Upper lobe of left lung (tissue), 6 donors: ENCODE measurements around the gene DMAC2. TPM values are rescaled to one million over a fixed set of nuclear protein-coding genes. Genes with fewer than 3 reads are reported as not detected.

Experiments used
- ATAC-seq, 2 donors: fragments of 200-7000 bp; cut with Tn5 transposase; one replicate each; pipeline ENCODE4 v1.9.1; 2022; ENCODE audit warnings: mild to moderate bottlenecking in 2 of 2, moderate library complexity in 2 of 2; ENCODE audit not compliant: low FRiP score in 2 of 2
- DNase-seq, 2 donors: peaks; one replicate each; pipeline ENCODE4 v3.0.0-alpha.2; 2019 to 2020
- H3K27ac ChIP-seq, 4 donors: fragments of 200-600 bp; sonication (generic); one replicate each; pipeline ENCODE4 v1.5.1; 2016 to 2019
- H3K27me3 ChIP-seq, 4 donors: fragments of 200-600 bp; sonication (generic); one replicate each; pipeline ENCODE4 v1.5.1; 2017 to 2019
- H3K36me3 ChIP-seq, 4 donors: fragments of 200-600 bp; sonication (generic); one replicate each; pipeline ENCODE4 v1.5.1; 2016 to 2019
- H3K4me1 ChIP-seq, 4 donors: fragments of 200-600 bp; sonication (generic); one replicate each; pipeline ENCODE4 v1.5.1; 2018 to 2019
- H3K4me3 ChIP-seq, 4 donors: fragments of 200-600 bp; sonication (generic); one replicate each; pipeline ENCODE4 v1.5.1; 2017 to 2019; ENCODE audit warnings: mild to moderate bottlenecking in 2 of 4, moderate library complexity in 1 of 4
- H3K9me3 ChIP-seq, 4 donors: fragments of 200-600 bp; sonication (generic); one replicate each; pipeline ENCODE4 v1.5.1; 2018 to 2019
- CTCF ChIP-seq, 6 experiments: fragments of 450-650 bp in 4 of 6; fragments of 200-600 bp in 2 of 6; sonication (generic) in 2 of 6; IDR thresholded peaks; one replicate each; pipeline ENCODE4 v1.5.1; 2016 to 2019; ENCODE audit warnings: antibody characterized with exemption in 6 of 6
- EP300 ChIP-seq, 4 donors: sonication (generic); formaldehyde crosslinking; IDR thresholded peaks; one replicate each; pipeline ENCODE4 v1.5.1; 2017; ENCODE audit warnings: antibody characterized with exemption in 4 of 4, control low read depth in 2 of 4
- POLR2A ChIP-seq, 4 donors: fragments of 450-650 bp; IDR thresholded peaks; one replicate each; pipeline ENCODE4 v1.5.1; 2016 to 2017; ENCODE audit warnings: antibody characterized with exemption in 4 of 4, mild to moderate bottlenecking in 2 of 4
- POLR2AphosphoS5 ChIP-seq, 2 donors: sonication (generic); formaldehyde crosslinking; IDR thresholded peaks; one replicate each; pipeline ENCODE4 v1.5.1; 2017; ENCODE audit warnings: antibody characterized with exemption in 2 of 2
- whole genome bisulfite sequencing, 2 donors: methylation state at CpG; one replicate each; pipeline ENCODE4 v1.1.5; 2017 to 2018; 5-methylcytosine and 5-hydroxymethylcytosine counted together
- total RNA-seq, 6 donors: library from RNA; depleted of rRNA in 4 of 6; stranded (reverse); fragments of >200 nt in 4 of 6; gene quantifications; one replicate each; pipeline versions ENCODE4 v1.1.0 to v1.2.1, GENCODE V29; 2016 to 2021
- donor health status: DM: no; HTN: no; CAD: no; lungs with moderate emphysema.
- donor health status: DM: no; HTN: yes; CAD: no; lungs with severe emphysema.

Gene DMAC2
- total RNA-seq, 6 donors from 2014 or later = 28.9 to 63.1 (median 38.3) TPM

DNA sequence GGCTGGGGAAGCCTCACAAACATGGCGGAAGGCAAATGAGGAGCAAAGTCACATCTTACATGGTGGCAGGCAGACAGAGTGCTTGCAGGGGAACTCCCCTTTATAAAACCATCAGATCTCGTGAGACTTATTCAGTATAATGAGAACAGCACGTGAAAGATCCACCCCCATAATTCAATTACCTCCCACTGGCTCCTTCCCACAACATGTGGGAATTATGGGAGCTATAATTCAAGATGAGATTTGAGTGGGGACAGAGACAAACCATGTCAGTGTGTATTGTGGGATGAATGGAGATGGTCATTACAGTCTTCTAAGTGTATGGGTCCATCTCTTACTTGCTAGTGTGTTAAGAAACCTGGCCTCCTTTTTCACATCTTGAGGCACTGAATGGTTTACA, 37.7 kb downstream of the DMAC2 start:
- no peaks in the 10 kb centered on the region for H3K27me3 ChIP-seq
- H3K9me3 ChIP-seq = no peaks in the 10 kb centered on the region
- DNase-seq = no peak
- peak overlapping the region in 2 of 4 donors; percentile 36 to 63 for H3K27ac ChIP-seq
- peaks cover 0 to 14% (median 2%) of the 10 kb centered on the region in 4 donors for H3K36me3 ChIP-seq
- TF ChIP-seq CTCF (IDR thresholded peaks at IDR 0.05) (no peak), POLR2A (IDR thresholded peaks at IDR 0.05) (no peak), POLR2AphosphoS5 (IDR thresholded peaks at IDR 0.05) (no peak), EP300 (IDR thresholded peaks at IDR 0.05) (no peak)
- WGBS, 2 donors = 87 to 91% methylated on average over 3 of the region's 3 CpGs
- H3K4me3 ChIP-seq = no peak overlapping the region
- H3K4me1 ChIP-seq = peaks cover 37 to 65% (median 47%) of the 10 kb centered on the region in 4 donors
- no peak for ATAC-seq

- TF ChIP-seq POLR2AphosphoS5 (IDR thresholded peaks at IDR 0.05) = no peak
- no peak for TF ChIP-seq EP300 (IDR thresholded peaks at IDR 0.05)
- no peak for TF ChIP-seq POLR2A (IDR thresholded peaks at IDR 0.05)
- TF ChIP-seq CTCF (IDR thresholded peaks at IDR 0.05) = no peak
- H3K27ac ChIP-seq = peak overlapping the region in 2 of 4 donors; percentile 36 to 63
Observed at GRCh38 chr19:41401483-41401882, 38.2 kb downstream of the DMAC2 start.

GRCh38 chr19:41399525-41399924, 40.2 kb downstream of the DMAC2 start:
- TF ChIP-seq POLR2A (IDR thresholded peaks at IDR 0.05) (no peak), CTCF (IDR thresholded peaks at IDR 0.05) (no peak), EP300 (IDR thresholded peaks at IDR 0.05) (no peak), POLR2AphosphoS5 (IDR thresholded peaks at IDR 0.05) (no peak)
- WGBS, 2 donors = 91 to 97% methylated on average over 2 of the region's 2 CpGs
- ATAC-seq (no peak), DNase-seq (no peak)
- Histone ChIP-seq H3K4me1 (peaks cover 27 to 52% (median 32%) of the 10 kb centered on the region in 4 donors), H3K9me3 (no peaks in the 10 kb centered on the region), H3K27ac (no peak overlapping the region), H3K27me3 (no peaks in the 10 kb centered on the region), H3K36me3 (peaks cover 0 to 14% (median 2%) of the 10 kb centered on the region in 4 donors), H3K4me3 (no peak overlapping the region)

More at GRCh38 chr19:41401483-41401882, 38.2 kb downstream of the DMAC2 start:
- 59 to 67% methylated on average over 4 of the region's 4 CpGs for WGBS, 2 donors
- H3K27me3 ChIP-seq = no peaks in the 10 kb centered on the region
- DNase-seq (no peak), ATAC-seq (no peak)
- H3K9me3 ChIP-seq = no peaks in the 10 kb centered on the region
- H3K36me3 ChIP-seq = peaks cover 0 to 14% (median 2%) of the 10 kb centered on the region in 4 donors
- H3K4me3 ChIP-seq = no peak overlapping the region
- peaks cover 37 to 65% (median 44%) of the 10 kb centered on the region in 4 donors for H3K4me1 ChIP-seq

DNA sequence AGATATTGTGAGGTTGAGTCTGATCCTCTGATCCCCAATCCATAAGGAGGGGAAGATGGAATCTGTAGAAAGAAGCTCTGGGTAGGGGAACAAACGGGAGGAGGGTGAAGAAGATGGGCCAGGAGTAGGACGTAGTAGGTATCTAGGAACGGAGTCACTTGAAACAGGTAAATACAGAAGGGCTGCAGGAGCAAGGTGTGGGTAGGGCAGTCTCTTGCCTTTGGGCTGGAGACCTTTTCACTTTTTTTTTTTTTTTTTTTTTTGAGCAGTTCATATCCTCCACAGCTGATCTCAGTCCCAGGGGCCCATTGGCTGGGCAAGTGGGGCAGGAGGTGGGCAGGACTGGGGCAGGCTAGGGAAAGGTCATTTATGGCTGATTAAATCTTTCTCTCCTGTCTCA, 40.6 kb downstream of the DMAC2 start:
- no peak overlapping the region for H3K27ac ChIP-seq
- no peaks in the 10 kb centered on the region for H3K9me3 ChIP-seq
- peaks cover 0 to 14% (median 2%) of the 10 kb centered on the region in 4 donors for H3K36me3 ChIP-seq
- DNase-seq (no peak), ATAC-seq (no peak)
- WGBS, 2 donors = 73 to 91% methylated on average over 3 of the region's 3 CpGs
- TF ChIP-seq EP300 (IDR thresholded peaks at IDR 0.05) = no peak
- no peak for TF ChIP-seq CTCF (IDR thresholded peaks at IDR 0.05)
- TF ChIP-seq POLR2A (IDR thresholded peaks at IDR 0.05) = no peak
- no peak for TF ChIP-seq POLR2AphosphoS5 (IDR thresholded peaks at IDR 0.05)
- peak overlapping the region in 3 of 4 donors; percentile 95 to 100 (median 99) for H3K4me3 ChIP-seq
- H3K27me3 ChIP-seq = no peaks in the 10 kb centered on the region
- H3K4me1 ChIP-seq = peaks cover 27 to 52% (median 32%) of the 10 kb centered on the region in 4 donors

DNA sequence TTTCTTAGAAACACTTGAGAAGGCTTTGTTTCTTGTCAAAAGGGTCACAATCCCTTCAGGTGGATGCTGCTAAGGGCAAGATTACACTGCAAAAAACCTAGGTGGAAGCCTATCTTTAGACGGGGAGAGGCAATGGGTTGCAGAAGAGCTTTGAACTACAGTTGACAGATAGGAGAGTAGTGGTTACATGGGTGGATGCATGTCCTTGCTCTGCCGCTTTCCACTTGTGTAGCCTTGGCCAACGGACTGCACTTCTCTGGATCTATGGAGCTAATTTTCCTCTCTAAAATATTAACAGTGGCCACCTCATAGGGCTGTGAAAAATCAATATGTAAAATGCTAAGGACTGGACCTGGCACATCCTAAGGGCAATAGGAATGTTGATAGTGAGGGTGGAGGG, 41.1 kb downstream of the DMAC2 start:
- WGBS, 2 donors = 49 to 62% methylated on average over 3 of the region's 3 CpGs
- no peak for TF ChIP-seq POLR2A (IDR thresholded peaks at IDR 0.05)
- no peak for TF ChIP-seq EP300 (IDR thresholded peaks at IDR 0.05)
- TF ChIP-seq POLR2AphosphoS5 (IDR thresholded peaks at IDR 0.05) = no peak
- no peak for TF ChIP-seq CTCF (IDR thresholded peaks at IDR 0.05)
- H3K9me3 ChIP-seq = no peaks in the 10 kb centered on the region
- no peak for ATAC-seq
- DNase-seq = no peak
- peaks cover 0 to 14% (median 2%) of the 10 kb centered on the region in 4 donors for H3K36me3 ChIP-seq
- peak overlapping the region in 3 of 4 donors; percentile 95 to 100 (median 99) for H3K4me3 ChIP-seq
- H3K27me3 ChIP-seq = no peaks in the 10 kb centered on the region
- peak overlapping the region in 1 of 4 donors; percentile 94 for H3K27ac ChIP-seq
- H3K4me1 ChIP-seq = peaks cover 27 to 52% (median 32%) of the 10 kb centered on the region in 4 donors
